Measurements from ENCODE around the gene MMS19.

DNA sequence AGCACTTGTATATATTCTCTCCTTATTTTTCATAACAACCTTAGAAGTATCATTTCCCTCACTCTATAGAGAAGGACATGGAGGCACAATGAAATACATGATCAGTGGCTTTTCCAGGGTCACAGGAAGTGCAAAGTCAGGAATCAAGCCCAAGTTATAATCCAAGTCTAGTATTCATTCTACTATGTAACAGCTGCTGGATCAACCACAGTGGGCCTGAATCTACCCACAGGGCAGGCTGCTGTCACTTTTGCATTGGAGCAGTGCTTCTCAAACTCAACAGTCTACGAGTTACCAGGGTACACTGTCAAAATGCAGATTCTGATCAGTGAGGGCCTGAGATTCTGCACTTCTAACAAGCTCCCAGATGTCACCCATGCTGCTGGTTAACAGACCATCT lies 34.0 kb downstream of the MMS19 start:
- TF ChIP-seq, protein P1, sequence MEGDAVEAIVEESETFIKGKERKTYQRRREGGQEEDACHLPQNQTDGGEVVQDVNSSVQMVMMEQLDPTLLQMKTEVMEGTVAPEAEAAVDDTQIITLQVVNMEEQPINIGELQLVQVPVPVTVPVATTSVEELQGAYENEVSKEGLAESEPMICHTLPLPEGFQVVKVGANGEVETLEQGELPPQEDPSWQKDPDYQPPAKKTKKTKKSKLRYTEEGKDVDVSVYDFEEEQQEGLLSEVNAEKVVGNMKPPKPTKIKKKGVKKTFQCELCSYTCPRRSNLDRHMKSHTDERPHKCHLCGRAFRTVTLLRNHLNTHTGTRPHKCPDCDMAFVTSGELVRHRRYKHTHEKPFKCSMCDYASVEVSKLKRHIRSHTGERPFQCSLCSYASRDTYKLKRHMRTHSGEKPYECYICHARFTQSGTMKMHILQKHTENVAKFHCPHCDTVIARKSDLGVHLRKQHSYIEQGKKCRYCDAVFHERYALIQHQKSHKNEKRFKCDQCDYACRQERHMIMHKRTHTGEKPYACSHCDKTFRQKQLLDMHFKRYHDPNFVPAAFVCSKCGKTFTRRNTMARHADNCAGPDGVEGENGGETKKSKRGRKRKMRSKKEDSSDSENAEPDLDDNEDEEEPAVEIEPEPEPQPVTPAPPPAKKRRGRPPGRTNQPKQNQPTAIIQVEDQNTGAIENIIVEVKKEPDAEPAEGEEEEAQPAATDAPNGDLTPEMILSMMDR (IDR thresholded peaks at IDR 0.05): no peak
- no peak for TF ChIP-seq POLR2A (IDR thresholded peaks at IDR 0.05)

Data from transverse colon (tissue), 3 donors.